Dermis microvascular lymphatic vessel endothelial cell (primary cell): ENCODE data around the gene GOT2. TPM values are rescaled to one million over a fixed set of nuclear protein-coding genes. Genes with fewer than 3 reads are reported as not detected.

ENCODE experiments used
- total RNA-seq: library from RNA; depleted of rRNA; stranded (reverse); fragments of >200 nt; gene quantifications from 2 replicates; pipeline ENCODE4 v1.2.1, GENCODE V29; 2014

The GOT2 gene
- total RNA-seq, 1 donor from 2014 or later: 42.6 TPM

Other genes with a start within 250 kb of the GOT2 start
- gene NDRG4, start 234.2 kb downstream of the GOT2 start, total RNA-seq: 94.7 and 368 TPM in 2 replicates
- gene SETD6, start 218.8 kb downstream of the GOT2 start, total RNA-seq: 7.2 and 16.7 TPM in 2 replicates
- 132 and 138 TPM in 2 replicates for gene CNOT1, start 104.5 kb downstream of the GOT2 start, total RNA-seq
- 20.9 and 44.5 TPM in 2 replicates for gene SLC38A7, start 49.5 kb downstream of the GOT2 start, total RNA-seq